Fibroblast of skin of scalp (primary cell): Measurements from ENCODE around the gene CTNNB1.

Experiments
- DNase-seq: peaks from one replicate; pipeline ENCODE4 v3.0.0-alpha.2; 2013

Gene CTNNB1

DNA sequence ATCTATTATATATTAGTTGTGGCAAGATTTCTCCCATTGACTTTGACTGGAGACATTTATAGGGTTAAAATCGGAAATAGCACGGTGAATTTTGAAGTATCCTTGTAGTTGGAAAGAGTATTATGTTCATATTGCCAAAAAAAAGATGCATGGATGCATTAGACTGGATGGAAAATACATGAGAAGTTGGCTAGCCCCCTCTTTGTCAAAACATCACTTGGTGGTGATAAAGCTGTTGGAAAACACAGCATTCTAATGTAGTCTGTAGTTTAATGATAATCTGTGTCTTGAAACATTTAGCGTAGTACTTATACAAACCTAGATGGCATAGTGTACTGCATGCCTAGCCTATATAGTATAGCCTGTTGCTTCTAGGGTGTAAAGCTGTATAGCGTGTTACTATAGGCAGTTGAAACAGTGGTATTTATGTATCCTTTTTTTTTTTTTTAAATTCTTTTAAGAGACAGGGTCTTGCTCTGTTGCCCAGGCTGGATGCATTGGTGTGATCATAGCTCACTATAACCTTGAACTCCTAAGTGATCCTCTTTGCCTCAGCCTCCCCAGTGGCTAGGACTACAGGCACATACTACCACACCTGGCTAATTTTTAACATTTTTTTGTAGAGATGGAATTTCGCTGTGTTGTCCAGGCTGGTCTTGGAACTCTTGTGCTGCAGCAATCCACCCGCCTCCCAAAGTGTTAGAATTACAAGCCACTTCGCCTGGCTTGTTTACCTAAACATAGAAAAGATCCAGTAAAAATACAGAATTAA is 21.8 kb downstream of the CTNNB1 start:
- DNase-seq, result no peak

DNA sequence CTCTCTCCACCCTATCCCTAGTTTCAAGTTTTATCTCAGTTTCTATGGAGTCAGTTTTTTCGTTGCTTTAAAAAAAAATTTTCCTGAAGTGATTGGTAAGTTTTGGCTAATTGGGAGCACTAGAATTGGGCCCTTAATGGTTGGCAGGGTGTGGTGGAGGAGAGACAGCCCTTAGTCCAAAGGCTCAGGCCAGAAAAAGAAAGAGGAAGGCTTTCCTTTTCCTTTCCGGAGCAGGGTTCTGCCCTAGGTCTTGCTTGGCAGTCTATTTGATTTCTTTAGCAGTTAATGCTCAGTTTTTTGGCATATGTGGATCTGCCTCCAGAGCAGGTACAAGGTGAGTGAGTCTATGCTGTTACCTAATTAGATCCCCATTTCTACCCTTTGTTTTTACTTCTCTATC is 22.7 kb downstream of the CTNNB1 start:
- no peak for DNase-seq

DNA sequence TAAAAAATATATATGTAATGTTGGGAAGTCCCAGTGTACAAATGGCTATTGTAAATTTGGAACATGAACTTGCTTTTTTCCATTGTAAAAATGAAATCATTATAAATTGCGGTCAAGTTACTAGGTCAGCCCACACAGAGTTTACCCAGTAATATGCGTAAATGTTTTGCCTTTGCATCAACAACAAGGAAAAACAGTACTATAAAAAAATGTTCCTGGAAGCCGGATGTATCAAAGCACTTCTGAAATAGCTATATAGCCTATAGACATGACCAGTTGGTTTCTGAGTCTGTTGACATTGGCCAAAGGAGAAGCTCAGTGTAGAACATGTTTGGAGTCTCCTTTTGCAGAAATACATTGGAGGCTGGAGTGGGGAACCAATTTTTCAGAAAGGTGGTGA is 23.2 kb downstream of the CTNNB1 start:
- DNase-seq, result no peak

DNA sequence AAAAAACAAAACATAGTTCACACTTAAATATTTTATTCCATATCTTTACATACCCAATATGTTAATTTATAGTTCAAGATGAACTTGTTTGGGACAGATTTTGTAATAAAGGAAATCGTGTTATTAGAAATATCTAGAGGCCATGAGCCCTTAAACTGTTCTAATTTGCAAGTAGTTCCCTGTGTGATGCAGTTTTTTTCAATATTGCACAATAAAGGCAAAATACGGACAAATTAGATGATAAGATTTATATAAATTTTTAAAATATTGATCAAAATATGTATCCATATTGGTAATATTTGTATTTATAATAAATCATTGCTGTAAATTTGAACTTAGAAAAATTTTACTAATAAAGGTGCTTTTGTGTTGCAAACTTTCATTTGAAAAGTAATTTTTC is 23.8 kb downstream of the CTNNB1 start:
- DNase-seq, result no peak

DNA sequence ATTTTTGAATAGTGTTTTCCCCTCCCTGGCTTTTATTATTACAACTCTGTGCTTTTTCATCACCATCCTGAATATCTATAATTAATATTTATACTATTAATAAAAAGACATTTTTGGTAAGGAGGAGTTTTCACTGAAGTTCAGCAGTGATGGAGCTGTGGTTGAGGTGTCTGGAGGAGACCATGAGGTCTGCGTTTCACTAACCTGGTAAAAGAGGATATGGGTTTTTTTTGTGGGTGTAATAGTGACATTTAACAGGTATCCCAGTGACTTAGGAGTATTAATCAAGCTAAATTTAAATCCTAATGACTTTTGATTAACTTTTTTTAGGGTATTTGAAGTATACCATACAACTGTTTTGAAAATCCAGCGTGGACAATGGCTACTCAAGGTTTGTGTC is 24.4 kb downstream of the CTNNB1 start:
- no peak for DNase-seq

DNA sequence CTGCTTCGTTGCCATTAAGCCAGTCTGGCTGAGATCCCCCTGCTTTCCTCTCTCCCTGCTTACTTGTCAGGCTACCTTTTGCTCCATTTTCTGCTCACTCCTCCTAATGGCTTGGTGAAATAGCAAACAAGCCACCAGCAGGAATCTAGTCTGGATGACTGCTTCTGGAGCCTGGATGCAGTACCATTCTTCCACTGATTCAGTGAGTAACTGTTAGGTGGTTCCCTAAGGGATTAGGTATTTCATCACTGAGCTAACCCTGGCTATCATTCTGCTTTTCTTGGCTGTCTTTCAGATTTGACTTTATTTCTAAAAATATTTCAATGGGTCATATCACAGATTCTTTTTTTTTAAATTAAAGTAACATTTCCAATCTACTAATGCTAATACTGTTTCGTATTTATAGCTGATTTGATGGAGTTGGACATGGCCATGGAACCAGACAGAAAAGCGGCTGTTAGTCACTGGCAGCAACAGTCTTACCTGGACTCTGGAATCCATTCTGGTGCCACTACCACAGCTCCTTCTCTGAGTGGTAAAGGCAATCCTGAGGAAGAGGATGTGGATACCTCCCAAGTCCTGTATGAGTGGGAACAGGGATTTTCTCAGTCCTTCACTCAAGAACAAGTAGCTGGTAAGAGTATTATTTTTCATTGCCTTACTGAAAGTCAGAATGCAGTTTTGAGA is 25.0 kb downstream of the CTNNB1 start:
- DNase-seq, result peak; percentile 93

DNA sequence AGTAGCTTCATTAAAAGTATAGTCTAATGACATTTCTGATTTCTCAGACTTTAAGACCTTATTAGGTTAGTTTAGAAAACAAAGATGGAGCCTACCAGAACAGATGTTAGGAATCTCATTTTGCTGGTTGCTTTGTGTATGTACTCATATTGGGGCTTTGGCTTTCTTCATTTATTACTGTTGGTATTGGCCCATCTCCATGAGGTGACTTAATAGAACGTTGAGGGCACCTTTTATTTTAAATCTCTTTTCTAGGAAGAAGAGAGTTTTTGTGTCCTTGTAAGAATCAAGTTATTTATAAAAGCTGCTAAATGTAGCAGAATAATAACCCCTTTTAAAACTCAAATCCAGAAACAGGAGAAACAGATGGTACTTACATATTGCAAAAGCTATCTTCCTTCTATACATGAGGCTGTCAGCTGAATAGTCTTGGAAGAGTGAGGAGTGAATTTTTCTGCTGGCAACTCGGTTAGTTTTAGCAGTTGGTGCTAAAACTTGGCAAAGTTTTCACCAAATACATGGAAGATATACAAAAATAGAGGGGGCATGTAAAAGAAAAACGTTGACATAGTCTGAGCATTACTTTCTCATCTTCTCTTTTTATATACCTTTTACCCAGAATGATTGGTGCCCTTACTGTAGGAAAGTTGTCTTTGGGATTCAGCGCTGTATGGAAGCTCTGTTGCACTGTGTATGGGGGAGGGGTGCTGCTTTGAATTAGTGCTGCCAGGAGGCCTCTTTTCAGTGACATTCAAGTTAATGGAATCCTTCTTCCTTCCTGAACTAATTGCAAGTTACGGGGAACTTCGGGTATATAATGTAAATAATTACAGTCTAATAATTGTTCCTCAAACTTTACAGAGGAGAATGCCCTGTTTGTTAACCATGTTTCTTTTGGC is 35.8 kb downstream of the CTNNB1 start:
- DNase-seq, result peak; percentile 22

DNA sequence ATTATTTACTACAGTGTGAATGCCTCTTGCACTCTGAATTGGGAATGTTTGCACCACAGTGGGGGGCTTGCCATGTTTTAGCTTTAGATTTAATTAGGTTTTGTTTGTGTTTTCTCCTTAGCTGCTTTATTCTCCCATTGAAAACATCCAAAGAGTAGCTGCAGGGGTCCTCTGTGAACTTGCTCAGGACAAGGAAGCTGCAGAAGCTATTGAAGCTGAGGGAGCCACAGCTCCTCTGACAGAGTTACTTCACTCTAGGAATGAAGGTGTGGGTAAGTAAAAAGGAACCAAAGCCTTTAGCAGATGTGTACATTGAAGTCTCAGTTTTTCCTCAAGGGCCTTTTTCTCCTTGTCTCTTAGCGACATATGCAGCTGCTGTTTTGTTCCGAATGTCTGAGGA is 36.9 kb downstream of the CTNNB1 start:
- no peak for DNase-seq

DNA sequence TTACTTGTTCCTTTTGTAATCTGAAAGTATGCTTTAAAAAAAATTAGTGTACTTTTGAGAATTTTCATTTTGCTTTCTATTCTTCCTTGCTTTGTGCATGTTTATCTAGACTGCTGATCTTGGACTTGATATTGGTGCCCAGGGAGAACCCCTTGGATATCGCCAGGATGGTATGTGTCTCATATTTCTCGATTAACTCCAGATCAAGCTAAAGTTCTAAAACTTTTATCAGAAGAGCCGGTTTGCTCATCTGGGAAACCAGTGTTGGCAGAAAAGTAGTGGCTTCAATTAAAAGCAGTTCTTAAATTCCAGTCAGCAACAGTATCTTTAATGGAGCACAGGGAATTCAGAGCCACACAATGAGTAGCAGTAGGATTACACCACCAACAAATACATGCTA is 38.6 kb downstream of the CTNNB1 start:
- no peak for DNase-seq

DNA sequence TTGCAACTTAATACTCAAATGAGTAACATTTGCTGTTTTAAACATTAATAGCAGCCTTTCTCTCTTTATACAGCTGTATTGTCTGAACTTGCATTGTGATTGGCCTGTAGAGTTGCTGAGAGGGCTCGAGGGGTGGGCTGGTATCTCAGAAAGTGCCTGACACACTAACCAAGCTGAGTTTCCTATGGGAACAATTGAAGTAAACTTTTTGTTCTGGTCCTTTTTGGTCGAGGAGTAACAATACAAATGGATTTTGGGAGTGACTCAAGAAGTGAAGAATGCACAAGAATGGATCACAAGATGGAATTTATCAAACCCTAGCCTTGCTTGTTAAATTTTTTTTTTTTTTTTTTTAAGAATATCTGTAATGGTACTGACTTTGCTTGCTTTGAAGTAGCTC is 40.3 kb downstream of the CTNNB1 start:
- peak; percentile 35 for DNase-seq

DNA sequence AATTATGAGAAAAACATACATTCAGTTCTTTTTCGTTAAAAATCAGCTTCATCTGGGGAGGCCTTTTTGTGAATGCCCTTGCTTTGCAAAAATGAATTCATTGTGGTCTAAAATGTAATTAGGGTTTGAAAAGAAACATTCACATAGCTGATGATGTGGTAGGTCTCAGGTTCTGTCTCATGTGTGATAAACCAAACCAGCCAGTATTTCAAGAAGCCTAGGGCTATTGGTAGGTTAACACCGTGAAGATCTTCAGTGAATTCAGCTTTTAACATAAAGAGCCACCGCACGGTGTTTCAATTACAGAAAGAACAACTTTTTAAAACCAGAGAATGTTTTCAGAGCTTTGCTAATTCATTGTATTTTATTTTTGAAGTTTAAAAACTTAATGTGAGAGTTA is 41.9 kb downstream of the CTNNB1 start:
- no peak for DNase-seq

DNA sequence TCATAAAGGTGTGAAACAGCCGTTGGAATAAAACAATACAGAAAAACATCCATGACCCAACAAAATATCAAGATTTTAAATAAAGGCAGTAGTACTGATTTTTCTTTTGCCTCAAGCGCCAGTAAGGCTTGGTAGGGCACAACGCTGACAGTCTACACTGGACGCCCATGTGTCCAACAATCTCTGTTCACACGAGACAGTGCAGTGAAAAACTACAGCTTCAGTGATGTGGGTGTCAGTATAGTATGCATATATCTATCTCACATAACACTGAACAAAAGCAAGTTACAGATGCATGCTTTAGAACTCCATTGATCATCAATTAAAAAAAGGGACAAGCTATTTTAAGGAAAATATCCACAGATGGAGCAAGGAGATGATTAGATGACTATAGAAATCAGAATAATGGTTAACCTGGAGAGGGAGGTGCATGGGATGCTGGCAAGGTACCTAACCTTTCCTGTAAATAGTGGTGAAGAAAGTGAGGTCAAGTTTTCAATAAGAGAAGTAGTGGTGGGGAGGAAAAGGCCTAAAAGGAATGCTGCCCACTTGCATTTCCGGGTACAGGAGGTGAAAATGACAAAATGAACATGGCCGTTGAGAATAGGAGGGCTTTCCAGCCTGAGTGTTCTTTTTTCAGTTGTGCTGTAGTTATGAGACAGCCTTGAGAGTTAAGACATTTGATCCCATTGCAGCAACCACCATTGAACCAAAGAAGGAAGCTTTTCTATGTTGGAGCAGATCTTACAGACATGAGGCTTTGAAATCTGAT is 42.7 kb downstream of the CTNNB1 start:
- no peak for DNase-seq

DNA sequence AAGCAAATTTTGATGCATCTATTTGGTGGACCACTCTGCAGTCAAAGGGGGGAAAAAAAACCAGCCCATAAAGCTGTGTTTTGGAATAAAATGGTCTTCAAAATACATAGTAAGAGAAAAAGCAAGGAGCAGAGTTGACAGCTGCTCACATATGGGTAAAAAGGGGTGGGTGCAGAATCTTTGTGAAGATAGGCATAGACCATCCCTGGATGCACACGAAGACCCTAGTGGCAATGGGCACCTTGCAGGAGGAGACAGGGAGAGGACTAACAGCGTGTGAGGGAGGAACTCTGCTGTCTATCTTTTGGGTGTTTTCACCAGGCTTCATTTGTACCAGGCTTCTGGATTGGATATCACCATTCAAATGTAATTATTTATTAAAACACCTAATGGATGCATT is 43.9 kb downstream of the CTNNB1 start:
- no peak for DNase-seq

DNA sequence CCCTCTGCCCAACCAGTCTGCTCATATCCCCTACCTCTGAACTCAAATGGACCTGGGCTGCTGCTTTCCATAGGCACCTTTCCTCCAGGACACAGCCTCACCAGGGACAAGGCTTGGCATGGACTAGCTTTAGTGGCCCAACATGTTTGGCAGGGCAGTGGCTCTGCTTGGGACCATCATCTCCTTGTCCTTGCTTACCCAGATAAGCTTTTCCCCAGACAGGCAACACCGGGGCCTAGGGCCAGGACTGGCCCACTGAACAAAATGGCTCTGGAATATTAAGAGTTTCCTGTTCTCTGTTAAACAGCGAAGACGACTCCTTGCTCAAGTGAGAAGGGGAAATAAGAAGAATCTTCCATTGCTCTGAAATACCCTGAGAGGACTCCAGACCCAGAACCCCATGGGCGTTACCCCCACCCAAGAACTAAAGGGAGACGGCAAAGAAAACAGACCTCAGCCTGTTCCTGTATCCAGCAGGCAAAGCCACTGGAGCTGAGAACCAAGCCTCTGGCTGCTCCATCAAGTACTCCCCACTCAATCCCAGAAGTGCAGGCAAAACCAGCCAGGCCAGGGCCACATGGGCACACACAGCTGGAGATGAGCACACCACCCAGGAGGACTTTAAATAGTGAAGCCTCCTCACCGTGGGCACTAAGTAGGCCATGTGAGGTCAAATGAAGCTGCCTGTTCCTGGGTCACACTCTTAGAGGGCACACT is 45.5 kb downstream of the CTNNB1 start:
- no peak for DNase-seq

DNA sequence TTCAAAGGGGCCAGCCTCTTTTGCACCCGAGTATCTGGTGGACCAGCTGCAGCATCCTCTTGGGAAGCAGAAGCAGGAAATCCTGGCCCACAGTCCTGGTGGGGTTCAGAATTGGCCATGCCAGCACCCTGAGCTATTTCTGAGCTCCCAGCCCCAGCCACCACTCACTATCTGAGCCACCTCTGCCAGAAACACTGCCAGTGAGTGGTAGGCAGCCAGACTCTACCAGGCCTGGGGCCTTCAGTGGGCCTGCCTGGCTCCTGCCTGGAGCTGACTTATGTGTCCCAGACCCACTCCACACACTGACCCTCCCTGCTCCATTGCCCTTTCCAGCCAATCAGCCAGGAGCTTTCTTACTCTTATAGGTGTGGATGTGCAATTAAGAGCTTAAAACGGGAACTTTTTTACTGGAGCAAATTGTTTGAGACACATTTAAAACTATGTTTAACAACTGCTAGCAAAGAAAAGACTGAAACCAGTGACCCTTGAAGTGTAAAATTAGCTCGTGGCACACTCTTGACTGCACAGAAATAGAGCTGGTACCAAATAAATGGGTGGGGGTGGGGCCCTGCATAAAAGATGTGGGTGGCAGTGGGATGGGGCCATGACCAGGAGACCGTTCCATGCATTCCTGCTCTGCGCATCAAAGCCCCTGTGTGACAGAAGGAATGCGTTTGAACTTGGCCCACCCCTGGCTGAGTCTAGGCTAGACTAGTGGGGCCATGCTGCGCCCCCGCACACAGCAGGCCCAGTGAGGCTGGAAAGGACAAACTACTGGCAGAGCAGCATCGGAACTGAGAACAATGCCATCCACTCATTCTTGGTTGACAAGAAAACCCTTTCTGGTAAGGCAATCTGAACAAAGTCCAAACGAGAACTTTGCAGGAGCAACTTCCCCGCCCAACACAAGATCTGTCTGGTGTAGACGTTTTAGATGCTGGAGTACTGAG is 48.0 kb downstream of the CTNNB1 start:
- DNase-seq, result peak; percentile 35

DNA sequence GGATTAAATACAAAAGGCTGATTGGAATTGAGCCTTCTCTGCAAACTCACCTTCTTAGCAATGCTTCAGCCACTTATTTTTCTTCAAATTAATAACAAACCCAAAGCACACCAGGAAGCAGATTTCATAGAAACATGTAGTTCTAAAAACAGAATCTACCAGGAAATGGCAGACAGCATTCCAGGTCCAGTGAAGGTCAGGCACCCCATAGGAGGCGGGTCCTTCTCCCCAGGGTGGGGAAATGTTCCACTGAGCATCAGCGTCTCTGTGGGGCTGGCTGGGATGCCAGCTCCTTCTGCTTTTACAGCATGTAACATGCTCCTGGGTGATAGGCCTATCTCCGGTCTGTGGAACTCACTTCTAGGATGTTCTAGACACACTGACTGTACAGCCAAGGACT is 49.2 kb downstream of the CTNNB1 start:
- DNase-seq, result no peak

DNA sequence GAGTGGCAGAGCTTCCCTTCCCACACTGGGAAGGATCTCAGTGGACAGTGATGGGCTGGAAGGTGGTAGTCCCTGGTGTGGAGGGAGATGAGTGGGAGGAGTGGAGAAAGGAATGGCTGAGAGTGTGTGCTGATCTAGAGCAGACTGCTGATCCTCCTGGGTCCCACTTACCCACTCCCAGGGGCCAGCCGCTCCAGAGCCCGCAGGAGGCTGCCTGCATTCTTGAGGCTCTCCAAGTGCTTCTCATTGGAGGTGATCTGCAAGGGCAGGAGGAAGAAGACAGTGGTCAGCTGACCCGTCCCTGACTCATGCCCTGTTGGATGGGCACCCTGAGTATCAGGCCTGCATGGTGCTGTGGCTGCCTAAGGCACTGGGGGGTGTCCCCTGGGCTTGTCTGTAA is 50.0 kb downstream of the CTNNB1 start:
- DNase-seq, result no peak

DNA sequence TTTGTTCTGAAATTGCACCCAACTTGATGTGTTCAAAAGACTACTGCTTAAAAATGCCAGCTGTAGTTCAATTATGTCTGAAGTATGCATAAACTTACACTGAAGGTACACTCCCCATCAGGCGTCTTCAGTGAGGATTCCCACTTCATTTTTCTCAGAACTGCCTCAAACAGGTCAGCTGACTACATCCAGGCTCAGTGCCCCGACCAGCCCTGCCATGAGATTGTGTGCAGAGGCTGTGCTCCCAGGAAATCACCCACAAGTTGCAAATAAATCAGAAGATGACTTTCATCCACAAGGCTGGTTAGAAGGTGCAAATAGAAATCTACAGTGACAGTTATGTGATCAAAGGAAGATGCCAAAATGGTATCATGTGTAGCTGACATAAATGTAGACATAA is 51.5 kb downstream of the CTNNB1 start:
- DNase-seq, result no peak

DNA sequence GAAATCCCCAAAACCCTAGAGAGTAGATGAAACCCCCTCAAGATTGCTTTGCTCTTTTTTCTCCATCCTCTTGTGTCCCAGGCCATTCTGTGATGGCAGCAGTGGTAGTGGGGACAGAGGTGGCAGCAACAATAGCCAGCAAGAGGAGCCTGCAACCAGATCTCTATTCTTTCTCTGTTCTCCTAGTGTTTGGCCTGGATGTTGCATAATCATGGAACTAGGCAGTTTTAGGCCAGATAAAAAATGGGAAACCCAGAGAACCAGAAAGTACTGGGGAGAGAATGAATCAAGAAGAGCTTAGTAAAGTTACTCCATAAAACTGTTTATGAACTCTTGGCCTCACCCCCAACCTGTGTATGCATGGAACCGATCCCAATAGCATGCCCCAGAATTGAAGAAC is 52.3 kb downstream of the CTNNB1 start:
- no peak for DNase-seq

DNA sequence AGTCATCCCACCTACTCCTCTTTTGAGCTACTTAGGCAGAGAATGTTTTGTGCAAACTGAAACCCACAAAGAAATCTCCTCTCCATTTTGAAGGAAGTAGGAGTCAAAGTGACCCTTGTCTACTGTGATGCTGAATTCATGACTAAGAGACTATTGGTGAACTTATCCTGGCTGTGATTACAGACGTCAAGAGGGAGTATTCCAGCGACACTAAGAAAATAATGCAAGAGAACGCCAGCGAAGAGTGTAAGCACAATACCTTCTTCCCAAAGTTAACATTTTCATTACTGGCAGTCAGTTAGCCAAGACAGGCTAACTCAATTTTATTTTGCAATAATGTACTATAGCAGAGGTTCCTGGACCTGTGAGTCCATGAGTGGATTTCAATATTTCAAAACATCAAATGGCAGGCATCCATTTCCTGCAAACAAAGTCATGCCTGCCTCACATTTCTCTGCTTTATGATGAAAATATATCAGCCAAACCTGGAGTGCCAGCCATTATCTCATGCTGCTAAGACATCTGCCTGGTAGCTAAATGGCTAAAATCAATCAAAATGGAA is 59.0 kb downstream of the CTNNB1 start:
- DNase-seq, result no peak
